GM18870 (cell line): Measurements from ENCODE around the gene WDR87.
"Not testable (repeated sequence)": the region's sequence is repeated elsewhere in the genome, so short reads cannot be mapped to it uniquely, and the experiment has no call there.

ENCODE experiments used
- ATAC-seq: cut with Tn5 transposase; IDR thresholded peaks from one replicate; pipeline ENCODE4 v1.9.1; 2021; ENCODE audit warnings: moderate library complexity; ENCODE audit not compliant: unreplicated experiment

The WDR87 gene

DNA sequence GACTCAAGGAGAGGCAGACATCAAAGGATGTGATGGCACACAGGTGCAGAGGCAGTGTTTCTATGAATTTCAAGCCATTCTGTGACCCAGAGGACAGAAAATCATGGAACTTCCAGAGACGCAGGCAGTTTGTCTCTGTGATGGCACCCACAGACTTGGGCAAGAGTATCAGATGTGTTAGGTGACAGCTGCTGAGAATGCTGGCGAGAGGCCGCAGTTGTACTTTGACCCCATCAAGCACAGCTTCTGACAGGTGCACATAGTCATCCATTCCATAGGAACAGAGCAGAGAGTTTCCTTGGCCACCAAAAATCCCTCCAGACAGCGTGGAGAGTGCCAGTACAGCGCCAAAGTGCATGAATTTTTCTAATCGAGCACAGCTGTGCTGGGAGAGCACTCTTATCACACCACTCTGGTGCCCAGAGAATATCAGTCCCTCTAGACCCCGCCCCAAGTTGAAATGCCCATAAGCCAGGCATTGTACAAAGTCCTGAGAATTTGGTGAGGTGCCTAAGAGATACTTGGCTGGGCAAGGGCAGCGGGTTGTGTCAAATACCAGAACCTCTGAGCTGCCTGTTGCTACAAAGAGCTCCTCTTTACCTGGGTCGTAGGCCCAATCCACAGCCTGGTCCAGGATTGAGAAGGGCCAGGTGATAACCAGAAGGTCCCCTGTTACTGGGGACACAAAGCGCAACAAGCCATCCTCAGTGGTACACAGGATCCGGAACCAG, 12.4 kb downstream of the WDR87 start:
- ATAC-seq, result no peak

DNA sequence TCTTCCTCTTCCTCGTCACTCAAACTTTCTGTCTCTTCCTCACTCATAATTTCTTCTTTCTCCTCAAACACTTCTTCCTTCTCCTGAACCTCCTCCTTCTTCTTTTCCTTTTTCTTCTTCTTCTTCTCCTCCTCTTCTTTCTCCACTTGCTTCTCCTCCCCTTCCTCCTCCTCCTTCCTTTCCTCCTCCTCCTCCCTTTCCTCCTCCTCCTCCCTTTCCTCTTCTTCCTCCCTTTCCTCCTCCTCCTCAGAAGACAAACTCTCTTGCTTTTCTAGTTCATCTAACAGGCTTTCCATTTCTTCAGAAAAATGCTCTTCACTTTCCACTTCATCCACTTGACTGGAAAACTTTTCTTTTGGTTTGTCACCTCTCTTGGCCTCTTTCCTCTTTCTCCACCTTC, 19.8 kb downstream of the WDR87 start:
- ATAC-seq, result no peak

DNA sequence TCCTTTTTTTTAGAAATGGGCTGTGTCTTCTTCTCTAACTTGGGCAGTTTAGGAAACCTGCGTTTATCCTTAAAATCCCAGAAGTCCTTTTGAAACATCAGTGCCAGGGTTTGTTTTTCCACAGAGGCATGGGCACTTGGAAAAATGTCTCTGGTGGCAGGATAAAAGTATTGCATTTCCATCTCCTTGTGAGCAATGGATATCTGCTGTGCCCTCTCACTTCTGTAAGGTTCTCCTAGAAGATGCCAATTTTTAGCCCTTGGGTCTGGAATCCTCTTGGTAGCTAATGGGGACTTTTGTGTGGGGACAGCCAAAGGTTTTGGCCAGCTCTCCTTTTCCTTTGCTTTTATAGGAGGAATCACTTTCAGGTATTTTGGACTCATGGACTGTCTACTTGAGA, 21.0 kb downstream of the WDR87 start:
- no peak for ATAC-seq

DNA sequence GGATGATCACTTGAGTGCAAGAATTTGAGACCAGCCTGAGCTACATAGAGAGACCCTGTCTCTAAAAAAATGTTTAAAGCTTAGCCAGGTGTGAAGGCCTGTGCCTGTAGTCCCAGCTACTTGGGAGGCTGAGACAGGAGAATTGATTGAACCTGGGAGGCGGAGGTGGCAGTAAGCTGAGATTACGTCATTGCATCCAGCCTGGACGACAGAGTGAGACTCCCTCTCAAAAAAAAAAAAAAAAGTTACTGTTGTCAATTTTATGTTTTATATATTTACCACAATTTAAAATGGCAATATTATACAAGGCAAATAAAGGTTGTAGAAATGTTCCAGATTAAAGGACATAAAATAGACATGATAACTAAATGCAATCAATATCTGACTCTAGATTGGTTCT, 29.2 kb downstream of the WDR87 start:
- ATAC-seq, result no peak

DNA sequence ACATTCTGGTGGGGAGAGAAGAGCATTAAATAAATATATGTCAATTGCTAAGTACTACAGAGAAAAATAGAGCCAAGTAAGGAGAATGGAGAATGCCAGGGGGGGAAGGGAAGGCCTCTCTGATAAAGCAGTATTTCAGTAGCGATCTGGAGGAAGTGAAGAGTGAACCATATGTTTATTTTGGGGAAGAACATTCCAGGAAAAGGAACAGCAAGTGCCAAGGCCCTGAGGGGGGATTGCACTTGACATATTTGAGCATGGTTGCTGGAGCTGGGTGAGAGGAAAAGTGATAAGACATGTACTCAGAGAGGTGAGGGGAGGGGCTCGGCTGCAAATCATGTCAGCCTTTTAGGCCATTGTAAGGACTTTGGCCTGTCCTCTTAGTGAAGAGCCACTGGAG, 30.4 kb downstream of the WDR87 start:
- no peak for ATAC-seq

DNA sequence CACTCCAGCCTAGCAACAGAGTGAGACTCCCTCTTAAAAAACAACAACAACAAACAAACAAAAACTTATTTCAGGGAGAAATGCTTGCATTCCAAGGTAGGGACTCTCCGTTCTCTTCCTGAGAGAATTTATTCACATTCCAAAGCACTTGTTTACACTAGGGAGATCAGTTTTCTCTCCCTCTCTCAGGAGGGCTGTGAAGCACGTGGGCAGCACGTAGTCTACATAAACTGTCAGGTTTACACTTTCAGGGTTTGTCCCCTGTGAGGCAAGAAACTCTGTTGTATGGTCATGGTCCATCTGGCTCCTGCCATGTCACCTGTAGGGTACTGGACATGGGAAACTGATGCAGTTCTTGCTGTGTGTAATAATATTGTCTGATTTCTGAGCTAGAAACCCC, 31.6 kb downstream of the WDR87 start:
- no peak for ATAC-seq

DNA sequence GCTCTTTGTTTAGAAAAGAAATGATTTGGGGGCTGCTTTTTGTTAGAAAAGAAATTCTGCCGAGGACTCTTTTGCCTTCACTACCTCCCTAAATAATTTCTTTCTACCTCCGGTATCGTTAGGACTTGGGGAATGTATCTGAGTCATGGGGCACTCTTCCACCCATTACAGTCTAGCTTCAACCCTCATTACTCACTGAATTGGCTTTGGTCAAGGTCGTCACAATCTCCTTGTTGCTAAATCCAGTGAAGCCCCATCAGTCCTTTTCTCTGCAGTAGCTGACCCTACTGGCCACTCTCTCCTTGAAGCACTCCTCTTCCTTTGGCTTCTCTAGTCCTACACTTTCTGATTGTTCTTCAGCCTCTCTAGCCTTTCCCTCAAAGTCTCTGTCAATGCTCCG, 34.0 kb downstream of the WDR87 start:
- no peak for ATAC-seq

DNA sequence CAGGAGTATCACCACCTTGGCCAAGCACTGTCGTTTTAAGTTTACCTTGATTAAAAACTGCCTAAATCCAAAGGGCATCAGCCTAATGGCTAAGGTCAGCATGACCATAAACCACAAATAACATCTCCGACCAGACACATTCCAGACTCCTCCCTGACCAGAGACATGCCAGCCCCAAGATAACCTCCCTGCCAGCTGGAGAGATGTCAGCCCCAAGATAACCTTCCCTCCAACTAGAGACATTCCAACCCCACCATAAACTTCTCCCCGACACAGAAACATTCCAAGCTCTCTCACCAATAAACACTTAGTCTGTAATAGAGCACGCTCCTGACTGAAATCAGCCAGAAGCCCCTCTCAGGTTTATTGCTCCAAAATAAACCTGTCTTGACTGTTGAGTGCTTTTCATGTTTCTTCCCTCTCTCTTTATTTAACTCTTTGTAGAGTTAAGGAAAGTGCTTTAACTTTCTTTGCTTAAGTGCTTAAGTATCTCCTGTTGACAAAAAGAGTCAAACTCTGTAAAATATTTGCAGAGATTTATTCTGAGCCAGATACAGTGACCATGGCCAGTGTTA, 36.5 kb downstream of the WDR87 start:
- ATAC-seq, result no peak

DNA sequence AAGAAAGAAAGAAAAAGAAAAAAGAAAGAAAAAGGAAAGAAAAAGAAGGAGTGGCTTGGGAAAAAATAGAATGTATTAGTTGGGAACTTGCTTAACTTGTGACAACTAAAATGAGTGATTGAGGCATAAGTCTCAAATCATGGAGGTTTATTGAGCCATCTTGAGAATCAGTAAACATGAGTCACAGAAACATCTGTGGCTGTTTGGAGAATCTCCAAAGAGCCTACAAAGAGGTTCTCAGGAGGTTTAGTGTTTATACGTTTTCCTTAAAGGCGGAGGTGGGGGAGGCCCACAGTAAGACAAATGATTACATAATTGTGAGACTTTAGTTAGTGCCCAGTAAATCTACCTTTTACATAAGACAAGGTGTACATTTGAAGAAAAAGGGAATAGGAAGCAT, 38.6 kb downstream of the WDR87 start:
- ATAC-seq, result no peak

DNA sequence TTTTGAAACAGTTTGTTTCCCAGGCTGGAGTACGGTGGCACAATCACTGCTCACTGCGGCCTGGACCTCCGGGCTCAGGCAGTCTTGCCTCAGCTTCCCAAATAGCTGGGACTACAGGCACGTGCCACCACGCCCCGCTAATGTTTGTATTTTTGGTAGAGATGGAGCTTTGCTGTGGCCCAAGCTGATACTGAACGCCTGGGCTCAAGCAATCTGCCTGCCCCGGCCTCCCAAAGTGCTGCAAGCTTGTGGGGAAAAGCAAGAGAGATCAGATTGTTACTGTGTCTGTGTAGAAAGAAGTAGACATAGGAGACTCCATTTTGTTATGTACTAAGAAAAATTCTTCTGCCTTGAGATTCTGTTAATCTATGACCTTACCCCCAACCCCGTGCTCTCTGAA, 40.5 kb downstream of the WDR87 start:
- ATAC-seq, result not testable (repeated sequence)

DNA sequence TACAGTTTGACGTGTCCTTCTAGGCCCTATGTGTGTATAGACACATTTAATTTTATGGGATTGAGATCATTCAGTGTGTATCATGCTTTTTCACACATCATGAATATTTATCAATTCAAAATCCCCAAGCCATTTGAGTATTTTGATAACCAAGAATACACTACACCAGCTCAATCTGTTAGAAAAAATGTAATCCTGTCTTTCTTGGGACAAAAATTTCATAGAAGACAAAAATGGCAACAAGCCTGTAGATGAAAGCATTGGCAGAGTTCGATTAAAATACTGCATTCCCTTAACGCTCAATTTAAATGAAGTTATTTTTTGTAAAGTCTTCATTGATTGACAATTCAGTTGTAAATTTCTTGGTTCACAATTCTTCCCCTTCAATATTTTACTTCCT, 41.9 kb downstream of the WDR87 start:
- ATAC-seq, result no peak

DNA sequence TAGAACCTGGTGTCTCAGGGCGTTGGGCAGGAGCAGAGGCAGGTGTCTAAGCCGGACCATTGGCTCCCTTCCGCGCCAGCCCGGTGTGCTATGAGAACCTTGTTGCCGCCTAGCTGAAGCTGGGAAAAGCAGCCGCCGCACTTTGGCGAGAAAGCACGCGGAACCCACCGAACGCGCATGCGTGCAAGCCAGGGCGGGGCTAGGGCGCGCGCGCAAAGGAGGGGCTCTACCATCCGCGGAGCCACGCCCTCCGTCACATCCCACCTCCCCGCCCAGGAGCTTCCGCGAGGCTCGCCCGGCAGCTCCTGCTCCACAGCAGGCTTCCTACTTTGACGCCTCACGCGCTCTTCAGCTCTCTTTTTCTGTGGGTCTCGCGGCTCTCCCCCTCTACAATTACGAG, 51.3 kb downstream of the WDR87 start:
- ATAC-seq, result no peak

DNA sequence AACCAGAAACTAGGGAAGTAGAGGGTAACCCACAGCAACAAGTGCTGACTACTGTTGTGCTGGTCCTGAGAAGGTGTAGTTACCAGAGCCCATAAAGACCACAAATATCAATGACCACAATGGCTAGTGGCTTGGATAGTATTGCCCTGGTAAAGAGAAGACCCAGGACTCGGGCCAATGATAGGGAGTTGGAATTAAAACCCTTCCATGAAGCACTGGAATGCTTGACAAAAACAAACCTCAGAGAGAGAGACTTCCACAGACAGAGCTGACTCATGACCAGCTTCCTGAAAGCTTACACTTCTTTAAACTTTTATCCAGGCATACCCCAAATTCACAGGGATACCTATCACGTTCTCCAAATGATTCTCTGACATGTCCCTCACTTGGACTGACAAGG, 60.5 kb downstream of the WDR87 start:
- no peak for ATAC-seq
